ENCODE measurements around the gene SLC45A2. TPM values are rescaled to one million over a fixed set of nuclear protein-coding genes. Genes with fewer than 3 reads are reported as not detected.

SLC45A2 gene
- total and polyA plus RNA-seq, 7 experiments from 2014 or later: 0.17 to 0.40 TPM; not detected in 5

- Mint-ChIP-seq H3K27me3 (peaks cover 63 to 80% (median 68%) of the 10 kb centered on the region in 5 donors), H3K27ac (no peak overlapping the region), H3K9me3 (peaks cover 0 to 5% (median 0%) of the 10 kb centered on the region in 11 donors), H3K4me1 (peaks cover 0 to 4% (median 0%) of the 10 kb centered on the region in 7 donors), H3K36me3 (no peaks in the 10 kb centered on the region), H3K4me3 (peak overlapping the region in 1 of 10 donors; percentile 15)
- ChIA-PET POLR2A (no interaction called here), CTCF (interaction anchor here (3.4 kb wide), 1 partner anchor 348 kb away, joined by 17 read pairs; no protein-coding TSS in a partner anchor)
- H3K4me3 ChIP-seq (ENCODE audit: low read length): no peak overlapping the region
- no peaks in the 10 kb centered on the region for H3K36me3 ChIP-seq (ENCODE audit: control insufficient read depth in 2 of 3, insufficient read depth in 3 of 3, low read length in 3 of 3)
- H3K4me1 ChIP-seq (ENCODE audit: control insufficient read depth in 2 of 2, insufficient read depth in 2 of 2, low read length in 2 of 2): no peaks in the 10 kb centered on the region
- intact Hi-C loops (cut with micrococcal nuclease): loop anchor here (10.0 kb wide), 2 partner anchors 202 to 1222 kb away; partner anchors contain the start of gene NPR3 (in 1 of the 2)
- H3K27me3 ChIP-seq (ENCODE audit: control insufficient read depth in 2 of 2, insufficient read depth in 2 of 2, low read length in 2 of 2): peaks cover 0 to 11% of the 10 kb centered on the region in 2 donors
- ATAC-seq (no peak), DNase-seq (no peak)
- H3K27ac ChIP-seq (ENCODE audit: low read depth, low read length): no peak overlapping the region
- H3K9me3 ChIP-seq (ENCODE audit: control insufficient read depth in 2 of 3, low read length in 3 of 3): no peaks in the 10 kb centered on the region
These were observed 47.3 kb downstream of the SLC45A2 start for GRCh38 chr5:33937017-33937706.

- no peak for ATAC-seq
- no peaks in the 10 kb centered on the region for H3K9me3 ChIP-seq (ENCODE audit: control insufficient read depth in 2 of 3, low read length in 3 of 3)
- CTCF ChIA-PET: interaction anchor here (2.5 to 3.4 kb wide), 2 partner anchors 348 to 501 kb away, joined by 14 to 17 read pairs; no protein-coding TSS in a partner anchor
- Mint-ChIP-seq H3K9me3 (peaks cover 0 to 3% (median 0%) of the 10 kb centered on the region in 11 donors), H3K4me1 (peaks cover 0 to 4% (median 0%) of the 10 kb centered on the region in 7 donors), H3K27ac (peak within 1 kb of the TSS in 2 of 9 donors; percentile 50 to 67), H3K36me3 (no peaks in the 10 kb centered on the region), H3K27me3 (peaks cover 63 to 85% (median 68%) of the 10 kb centered on the region in 5 donors), H3K4me3 (peak within 1 kb of the TSS in 6 of 10 donors; percentile 15 to 53 (median 45))
- no peak within 1 kb of the TSS for H3K4me3 ChIP-seq (ENCODE audit: low read length)
- DNase-seq: no peak
- no peaks in the 10 kb centered on the region for H3K4me1 ChIP-seq (ENCODE audit: control insufficient read depth in 2 of 2, insufficient read depth in 2 of 2, low read length in 2 of 2)
- intact Hi-C loops (cut with micrococcal nuclease): loop anchor here (10.0 kb wide), 2 partner anchors 202 to 1222 kb away; partner anchors contain the start of gene NPR3 (in 1 of the 2)
- POLR2A ChIA-PET: no interaction called here
- H3K27ac ChIP-seq (ENCODE audit: low read depth, low read length): no peak within 1 kb of the TSS
- H3K36me3 ChIP-seq (ENCODE audit: control insufficient read depth in 2 of 3, insufficient read depth in 3 of 3, low read length in 3 of 3): no peaks in the 10 kb centered on the region
- peaks cover 0 to 11% of the 10 kb centered on the region in 2 donors for H3K27me3 ChIP-seq (ENCODE audit: control insufficient read depth in 2 of 2, insufficient read depth in 2 of 2, low read length in 2 of 2)
These were observed 48.0 kb downstream of the SLC45A2 start, which contains the start of gene RXFP3 for GRCh38 chr5:33936381-33937016. Gene RXFP3 (plus strand): TSS chr5:33936386. CDS start chr5:33936741, 355 bp downstream.

DNA sequence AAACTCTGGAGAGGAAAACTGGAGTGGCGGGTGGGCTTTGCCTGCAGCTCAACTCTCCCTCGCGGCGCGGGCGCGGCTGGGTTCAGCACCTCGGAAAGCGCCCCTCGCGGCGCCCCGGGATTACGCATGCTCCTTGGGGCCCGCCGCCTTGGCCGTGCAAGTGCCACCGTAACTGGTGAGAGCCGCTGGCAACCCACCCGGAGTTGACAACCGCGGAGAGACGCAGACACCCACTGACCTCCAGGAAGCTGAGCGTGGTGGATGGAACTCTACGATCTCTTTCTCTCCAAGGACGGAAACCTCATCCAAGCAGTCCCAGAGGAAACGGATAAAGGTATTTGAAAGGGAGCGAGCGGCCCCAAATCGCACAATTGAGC lies 48.5 kb downstream of the SLC45A2 start:
- Histone ChIP-seq H3K9me3 (ENCODE audit: control insufficient read depth in 2 of 3, low read length in 3 of 3) (no peaks in the 10 kb centered on the region), H3K27me3 (ENCODE audit: control insufficient read depth in 2 of 2, insufficient read depth in 2 of 2, low read length in 2 of 2) (peaks cover 0 to 10% of the 10 kb centered on the region in 2 donors), H3K4me3 (ENCODE audit: low read length) (no peak overlapping the region), H3K27ac (ENCODE audit: low read depth, low read length) (no peak overlapping the region), H3K4me1 (ENCODE audit: control insufficient read depth in 2 of 2, insufficient read depth in 2 of 2, low read length in 2 of 2) (no peaks in the 10 kb centered on the region), H3K36me3 (ENCODE audit: control insufficient read depth in 2 of 3, insufficient read depth in 3 of 3, low read length in 3 of 3) (no peaks in the 10 kb centered on the region)
- no peaks in the 10 kb centered on the region for H3K36me3 Mint-ChIP-seq
- ATAC-seq: peak; percentile 54
- H3K27me3 Mint-ChIP-seq: peaks cover 64 to 81% (median 65%) of the 10 kb centered on the region in 5 donors
- DNase-seq: peak; percentile 10 to 59 (median 20)
- peaks cover 0 to 3% (median 0%) of the 10 kb centered on the region in 11 donors for H3K9me3 Mint-ChIP-seq
- intact Hi-C loops (cut with micrococcal nuclease): loop anchor here (10.0 kb wide), 2 partner anchors 201 to 1221 kb away; partner anchors contain the start of gene NPR3 (in 1 of the 2)
- peaks cover 0 to 4% (median 0%) of the 10 kb centered on the region in 7 donors for H3K4me1 Mint-ChIP-seq
- H3K4me3 Mint-ChIP-seq: peak overlapping the region in 5 of 10 donors; percentile 38 to 53 (median 46)
- POLR2A ChIA-PET: no interaction called here
- H3K27ac Mint-ChIP-seq: peak overlapping the region in 1 of 9 donors; percentile 50
- CTCF ChIA-PET: interaction anchor here (1.9 to 3.4 kb wide), 3 partner anchors 34 to 500 kb away, joined by 6 to 17 read pairs (median 14); no protein-coding TSS in a partner anchor

- Histone ChIP-seq H3K27ac (ENCODE audit: low read depth, low read length) (no peak overlapping the region), H3K36me3 (ENCODE audit: control insufficient read depth in 2 of 3, insufficient read depth in 3 of 3, low read length in 3 of 3) (no peaks in the 10 kb centered on the region), H3K4me1 (ENCODE audit: control insufficient read depth in 2 of 2, insufficient read depth in 2 of 2, low read length in 2 of 2) (no peaks in the 10 kb centered on the region), H3K27me3 (ENCODE audit: control insufficient read depth in 2 of 2, insufficient read depth in 2 of 2, low read length in 2 of 2) (peaks cover 0 to 3% of the 10 kb centered on the region in 2 donors), H3K9me3 (ENCODE audit: control insufficient read depth in 2 of 3, low read length in 3 of 3) (no peaks in the 10 kb centered on the region), H3K4me3 (ENCODE audit: low read length) (no peak overlapping the region)
- H3K27me3 Mint-ChIP-seq: peaks cover 46 to 65% (median 51%) of the 10 kb centered on the region in 5 donors
- H3K4me1 Mint-ChIP-seq: peaks cover 0 to 4% (median 0%) of the 10 kb centered on the region in 7 donors
- no peaks in the 10 kb centered on the region for H3K36me3 Mint-ChIP-seq
- DNase-seq: no peak
- H3K9me3 Mint-ChIP-seq: peaks cover 0 to 2% (median 0%) of the 10 kb centered on the region in 11 donors
- ChIA-PET CTCF (interaction anchor here (0.6 to 3.4 kb wide), 12 partner anchors 12 to 513 kb away, joined by 3 to 17 read pairs (median 5); no protein-coding TSS in a partner anchor), POLR2A (no interaction called here)
- no peak overlapping the region for H3K27ac Mint-ChIP-seq
- no peak overlapping the region for H3K4me3 Mint-ChIP-seq
- ATAC-seq: no peak
- intact Hi-C loops (cut with micrococcal nuclease): loop anchor here (1.0 to 10.0 kb wide), 6 partner anchors 75 to 1219 kb away; partner anchors contain the start of gene NPR3 (in 1 of the 2)
These were observed 50.3 kb downstream of the SLC45A2 start for GRCh38 chr5:33934176-33934575.

DNA sequence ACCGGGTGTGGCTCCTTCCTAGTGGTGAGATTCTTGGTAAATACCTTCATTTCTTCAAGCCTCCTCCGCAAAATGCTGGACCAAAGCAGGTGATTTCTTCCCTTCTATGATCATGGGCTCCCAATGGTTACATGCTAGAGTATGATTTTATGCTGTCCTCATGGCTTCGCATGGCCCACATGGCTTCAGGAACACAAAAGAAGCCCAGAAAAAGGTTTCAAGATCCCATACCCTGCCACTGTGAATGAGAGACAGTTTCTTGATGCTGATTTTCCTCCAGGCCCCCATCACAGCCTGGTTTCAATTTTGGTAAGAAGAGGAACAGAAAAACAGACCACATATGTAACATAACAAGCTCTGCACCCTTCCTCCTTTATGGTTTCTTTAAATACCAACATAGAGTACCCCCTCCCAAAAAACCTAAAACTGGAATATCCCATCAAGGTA lies 50.7 kb downstream of the SLC45A2 start:
- Mint-ChIP-seq H3K27me3 (peaks cover 42 to 61% (median 48%) of the 10 kb centered on the region in 5 donors), H3K4me3 (no peak overlapping the region), H3K9me3 (peaks cover 0 to 2% (median 0%) of the 10 kb centered on the region in 11 donors), H3K27ac (no peak overlapping the region), H3K4me1 (peaks cover 0 to 4% (median 0%) of the 10 kb centered on the region in 7 donors), H3K36me3 (no peaks in the 10 kb centered on the region)
- Histone ChIP-seq H3K4me1 (ENCODE audit: control insufficient read depth in 2 of 2, insufficient read depth in 2 of 2, low read length in 2 of 2) (no peaks in the 10 kb centered on the region), H3K27ac (ENCODE audit: low read depth, low read length) (no peak overlapping the region), H3K27me3 (ENCODE audit: control insufficient read depth in 2 of 2, insufficient read depth in 2 of 2, low read length in 2 of 2) (peaks cover 0 to 3% of the 10 kb centered on the region in 2 donors), H3K4me3 (ENCODE audit: low read length) (no peak overlapping the region), H3K36me3 (ENCODE audit: control insufficient read depth in 2 of 3, insufficient read depth in 3 of 3, low read length in 3 of 3) (no peaks in the 10 kb centered on the region), H3K9me3 (ENCODE audit: control insufficient read depth in 2 of 3, low read length in 3 of 3) (no peaks in the 10 kb centered on the region)
- CTCF ChIA-PET: interaction anchor here (1.6 to 3.4 kb wide), 5 partner anchors 75 to 500 kb away, joined by 4 to 17 read pairs (median 12); no protein-coding TSS in a partner anchor
- no peak for ATAC-seq
- intact Hi-C loops (cut with micrococcal nuclease): loop anchor here (1.0 to 10.0 kb wide), 6 partner anchors 74 to 1219 kb away; partner anchors contain the start of gene NPR3 (in 1 of the 2)
- POLR2A ChIA-PET: no interaction called here
- DNase-seq: no peak

DNA sequence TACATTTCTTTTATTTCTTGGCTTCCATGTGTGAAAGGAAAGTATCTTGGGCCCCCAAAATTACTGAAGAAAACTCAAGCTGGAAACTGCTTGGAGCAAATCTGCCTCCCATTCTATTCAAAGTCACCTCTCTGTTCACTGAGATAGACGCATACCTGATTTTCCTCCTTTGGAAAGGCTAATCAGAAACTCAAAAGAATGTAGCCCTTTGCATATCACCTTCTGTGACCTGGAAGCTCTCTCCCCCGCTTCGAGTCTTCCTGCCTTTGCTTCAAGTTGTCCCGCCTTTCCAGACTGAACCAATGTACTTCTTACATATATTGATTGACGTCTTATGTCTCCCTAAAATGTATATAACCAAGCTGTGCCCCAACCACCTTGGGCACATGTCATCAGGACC lies 53.4 kb downstream of the SLC45A2 start:
- H3K36me3 Mint-ChIP-seq: no peaks in the 10 kb centered on the region
- no peak for DNase-seq
- Histone ChIP-seq H3K27ac (ENCODE audit: low read depth, low read length) (no peak overlapping the region), H3K4me1 (ENCODE audit: control insufficient read depth in 2 of 2, insufficient read depth in 2 of 2, low read length in 2 of 2) (no peaks in the 10 kb centered on the region), H3K36me3 (ENCODE audit: control insufficient read depth in 2 of 3, insufficient read depth in 3 of 3, low read length in 3 of 3) (no peaks in the 10 kb centered on the region), H3K4me3 (ENCODE audit: low read length) (no peak overlapping the region), H3K9me3 (ENCODE audit: control insufficient read depth in 2 of 3, low read length in 3 of 3) (no peaks in the 10 kb centered on the region), H3K27me3 (ENCODE audit: control insufficient read depth in 2 of 2, insufficient read depth in 2 of 2, low read length in 2 of 2) (peaks cover 0 to 3% of the 10 kb centered on the region in 2 donors)
- intact Hi-C loops (cut with micrococcal nuclease): loop anchor here (10.0 kb wide), 2 partner anchors 196 to 1216 kb away; partner anchors contain the start of gene NPR3 (in 1 of the 2)
- H3K27ac Mint-ChIP-seq: no peak overlapping the region
- POLR2A ChIA-PET: no interaction called here
- peaks cover 0 to 4% (median 0%) of the 10 kb centered on the region in 7 donors for H3K4me1 Mint-ChIP-seq
- peaks cover 23 to 40% (median 28%) of the 10 kb centered on the region in 5 donors for H3K27me3 Mint-ChIP-seq
- no peak overlapping the region for H3K4me3 Mint-ChIP-seq
- CTCF ChIA-PET: interaction anchor here (1.0 kb wide), 1 partner anchor 495 kb away, joined by 3 read pairs; no protein-coding TSS in a partner anchor
- no peaks in the 10 kb centered on the region for H3K9me3 Mint-ChIP-seq
- no peak for ATAC-seq
